GM10847 (cell line): ENCODE results near the gene PNLIPRP2.

Source experiments
- POLR2A ChIP-seq: IDR thresholded peaks from 2 replicates; pipeline ENCODE4 v1.6.1; 2011; ENCODE audit not compliant: insufficient read length; ENCODE audit errors: extremely low read depth

PNLIPRP2 gene

DNA sequence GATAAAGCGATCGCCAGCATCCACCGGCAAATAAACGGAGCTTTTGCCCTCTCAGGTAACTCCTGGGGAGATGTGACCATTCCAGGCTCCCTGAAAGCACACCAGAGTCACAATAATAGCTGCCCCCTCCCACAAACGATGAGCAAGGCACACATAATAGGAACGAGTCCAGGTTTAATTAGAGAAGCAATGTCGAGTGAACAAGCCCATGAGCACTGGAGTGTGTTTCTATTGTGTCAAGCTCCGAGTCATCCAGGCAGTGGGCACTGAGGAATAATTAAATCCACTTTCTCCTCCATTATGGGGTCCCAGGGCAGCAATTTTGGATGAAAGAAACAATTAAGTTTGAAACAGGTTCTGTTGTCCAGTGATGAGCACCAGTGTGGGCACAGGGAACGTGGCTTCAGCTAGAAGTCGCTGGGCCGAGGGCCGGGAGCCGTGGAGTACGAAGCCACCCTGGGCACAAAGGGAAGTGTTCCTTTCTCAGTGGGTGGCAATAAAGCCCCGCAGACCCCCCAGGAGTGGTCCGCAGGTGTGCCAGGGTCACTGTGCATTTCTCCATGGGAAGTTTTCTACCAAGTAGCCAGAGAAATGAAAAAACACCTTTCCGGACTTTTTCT lies 12.0 kb downstream of the PNLIPRP2 start:
- no peak for TF ChIP-seq POLR2A

DNA sequence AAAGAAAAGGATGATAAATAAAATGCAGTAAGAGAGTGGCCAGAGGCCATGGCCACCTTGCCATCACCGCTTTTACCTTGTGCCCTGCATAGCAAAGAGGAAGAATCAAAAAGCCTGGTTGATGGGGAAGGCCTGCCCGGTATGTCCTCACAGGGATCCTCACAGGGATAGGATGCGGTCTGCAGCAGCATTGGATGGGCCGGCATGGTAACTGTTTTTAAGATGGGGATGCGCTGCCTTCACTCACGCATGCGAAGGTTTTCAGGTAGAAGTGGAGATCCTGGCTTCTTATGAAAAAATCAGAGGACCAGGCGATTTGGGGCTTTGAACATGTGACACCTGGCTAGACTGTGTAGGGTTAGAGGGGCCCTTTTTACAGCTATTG lies 12.5 kb downstream of the PNLIPRP2 start:
- TF ChIP-seq POLR2A = no peak

DNA sequence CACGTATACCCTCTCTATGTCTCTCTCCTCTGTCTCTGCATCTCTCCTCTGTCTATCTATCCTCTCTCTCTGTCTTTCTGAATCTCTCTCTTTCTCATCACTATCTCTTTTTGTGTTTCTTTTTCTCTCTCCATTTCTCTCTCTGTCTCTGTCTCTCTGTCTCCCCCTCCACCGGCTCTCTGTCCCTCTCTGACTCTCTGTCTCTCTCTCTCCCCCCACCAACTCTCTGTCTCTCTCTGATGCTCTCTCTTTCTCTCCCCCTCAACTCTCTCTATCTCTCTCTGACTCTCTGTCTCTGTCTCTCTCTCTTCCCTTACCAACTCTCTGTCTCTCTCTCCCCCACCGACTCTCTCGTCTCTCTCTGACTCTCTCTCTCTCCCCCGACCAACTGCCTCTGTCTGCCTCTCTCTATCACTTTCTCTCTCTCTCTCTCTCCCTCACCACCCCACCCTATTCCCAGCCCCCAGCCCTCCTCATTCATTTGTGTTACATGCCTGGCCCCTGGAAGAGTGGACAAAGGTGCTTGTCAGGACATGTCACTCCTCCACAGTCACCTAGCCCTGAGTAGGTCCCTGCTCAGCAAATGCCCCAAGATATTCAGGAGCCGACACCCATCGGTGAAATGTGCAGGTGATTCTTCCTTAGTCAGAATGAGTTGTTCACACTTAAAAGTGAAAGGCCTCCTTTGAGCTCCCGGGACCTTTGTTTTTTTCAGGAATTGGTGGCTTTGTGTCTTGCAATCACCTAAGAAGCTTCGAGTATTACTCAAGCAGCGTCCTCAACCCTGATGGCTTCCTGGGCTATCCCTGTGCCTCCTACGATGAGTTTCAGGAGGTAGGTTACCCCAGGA lies 13.6 kb downstream of the PNLIPRP2 start:
- no peak for TF ChIP-seq POLR2A

DNA sequence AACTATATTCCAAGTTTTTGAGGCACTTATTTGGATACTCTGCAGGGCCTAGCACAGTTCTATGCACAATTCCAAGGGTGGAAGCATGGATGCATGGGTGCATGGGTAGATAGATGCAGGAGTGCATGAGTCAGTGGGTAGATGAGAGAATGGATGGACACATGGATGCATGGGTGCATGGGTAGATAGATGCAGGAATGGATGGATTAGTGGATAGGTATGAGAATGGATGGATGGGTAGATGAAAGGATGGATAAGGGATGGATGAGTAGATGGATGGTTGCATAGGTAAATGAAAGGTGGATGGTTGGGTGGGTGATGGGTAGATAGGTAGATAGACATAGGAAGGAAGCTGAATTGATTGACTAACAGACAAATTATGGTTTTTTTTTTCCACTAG lies 15.6 kb downstream of the PNLIPRP2 start:
- TF ChIP-seq POLR2A = no peak

DNA sequence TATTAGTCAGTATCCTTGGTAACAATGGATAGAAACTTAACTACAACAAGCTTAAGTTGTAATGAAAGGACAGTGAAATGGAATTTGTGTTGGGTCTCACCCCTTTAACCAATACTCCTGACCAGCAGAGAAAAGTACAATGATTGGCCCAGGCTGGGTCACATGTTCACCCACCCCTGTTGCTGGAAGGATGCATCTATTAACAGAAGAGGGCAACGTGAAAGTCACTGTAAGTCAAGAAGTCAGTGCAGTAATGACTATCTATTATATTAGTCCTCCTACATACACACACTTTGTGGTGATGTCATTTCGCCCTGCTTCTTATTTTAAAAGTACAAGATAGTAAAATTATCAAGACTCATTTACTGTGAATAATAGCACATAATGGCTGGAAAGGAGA lies 16.2 kb downstream of the PNLIPRP2 start:
- no peak for TF ChIP-seq POLR2A

DNA sequence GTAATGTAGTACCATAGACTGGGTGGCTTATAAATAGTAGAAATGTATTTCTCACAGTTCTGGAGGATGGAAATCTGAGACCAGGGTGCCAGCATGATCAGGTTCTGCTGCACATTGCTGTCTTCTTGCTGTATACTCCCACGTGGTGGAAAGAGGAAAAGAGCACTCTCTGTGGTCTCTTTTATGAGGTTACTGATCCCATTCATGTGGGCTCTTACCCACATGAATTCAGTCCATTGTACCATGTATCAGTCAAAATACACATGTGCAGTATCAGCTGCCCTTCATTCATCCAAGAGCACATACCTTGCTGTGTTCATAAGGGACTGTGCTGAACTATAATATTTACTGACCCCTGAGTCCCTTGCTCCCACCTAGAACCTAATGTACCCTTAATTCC lies 17.1 kb downstream of the PNLIPRP2 start:
- TF ChIP-seq POLR2A = no peak

DNA sequence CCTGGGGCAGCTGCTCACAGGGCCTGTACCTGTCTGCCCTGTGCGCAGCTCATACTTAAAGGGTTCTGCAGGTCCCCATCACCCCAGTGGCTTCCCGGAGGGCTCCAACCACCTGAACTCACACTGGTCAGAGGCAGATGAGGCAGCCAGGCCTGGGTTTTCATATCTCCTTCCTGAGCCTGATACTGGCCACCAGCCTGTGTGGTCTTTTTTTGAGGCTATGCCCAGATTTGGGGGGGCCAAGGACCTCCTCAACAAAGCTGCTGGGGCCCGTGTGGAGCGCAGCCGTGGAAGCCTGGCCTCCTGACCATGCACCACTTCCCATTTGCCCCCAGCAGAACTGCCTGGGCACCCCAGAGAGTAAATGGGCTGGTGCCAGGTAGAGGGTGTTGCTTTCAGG lies 25.7 kb downstream of the PNLIPRP2 start:
- no peak for TF ChIP-seq POLR2A

DNA sequence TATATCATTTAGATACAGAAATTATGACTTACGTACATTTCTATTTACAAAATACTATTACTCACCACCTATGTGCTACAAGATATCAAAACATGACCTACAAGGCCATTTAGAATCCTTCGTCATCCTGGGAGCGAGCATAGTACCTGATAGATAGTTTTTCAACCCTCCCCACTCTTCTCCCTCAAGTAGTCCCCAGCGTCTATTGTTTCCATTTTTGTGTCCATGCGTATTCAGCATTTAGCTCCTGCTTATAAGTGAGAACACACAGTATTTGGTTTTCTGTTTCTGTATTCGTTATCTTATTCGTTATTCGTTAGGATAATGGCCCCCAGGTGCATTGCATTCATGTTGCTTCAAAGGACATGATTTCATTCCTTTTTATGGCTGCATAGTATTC lies 28.1 kb downstream of the PNLIPRP2 start:
- TF ChIP-seq POLR2A = no peak

DNA sequence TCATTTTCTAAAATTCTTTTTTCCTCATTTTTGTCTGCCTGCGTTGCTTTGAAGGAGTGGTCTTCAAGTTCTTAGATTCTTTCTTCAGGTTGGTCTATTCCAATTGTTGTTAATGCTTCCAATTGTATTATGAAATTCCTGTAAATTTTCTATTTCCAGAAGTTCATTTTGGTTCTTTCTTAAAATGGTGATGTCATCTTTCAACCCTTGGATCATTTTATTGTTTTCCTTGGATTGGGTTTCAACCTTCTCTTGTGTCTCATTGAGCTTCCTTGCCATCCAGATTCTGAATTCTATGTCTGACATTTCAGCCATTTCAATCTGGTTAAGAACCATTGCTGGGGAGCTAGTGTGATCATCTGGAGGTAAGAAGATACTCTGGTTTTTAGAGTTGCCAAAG lies 33.1 kb downstream of the PNLIPRP2 start:
- TF ChIP-seq POLR2A = no peak

DNA sequence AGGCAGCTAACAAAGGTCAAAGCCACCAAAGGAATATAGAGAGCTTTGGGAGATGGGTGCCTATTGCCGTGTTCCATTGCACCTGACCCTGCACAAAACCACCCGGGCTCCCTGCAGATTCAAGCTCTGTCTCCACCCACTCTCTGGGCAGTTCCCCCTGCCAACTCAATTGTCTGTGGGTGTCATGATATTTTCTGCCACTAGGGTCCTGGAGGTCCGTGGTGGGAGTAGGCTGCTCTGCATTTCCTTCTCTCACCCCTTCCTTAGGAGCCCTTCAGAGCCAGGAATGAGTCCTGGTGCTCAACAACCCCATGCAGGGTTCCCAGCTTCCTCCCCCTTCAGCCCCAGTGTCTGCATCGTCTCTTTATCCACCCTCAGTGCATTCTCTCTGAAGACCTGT lies 34.1 kb downstream of the PNLIPRP2 start:
- no peak for TF ChIP-seq POLR2A

DNA sequence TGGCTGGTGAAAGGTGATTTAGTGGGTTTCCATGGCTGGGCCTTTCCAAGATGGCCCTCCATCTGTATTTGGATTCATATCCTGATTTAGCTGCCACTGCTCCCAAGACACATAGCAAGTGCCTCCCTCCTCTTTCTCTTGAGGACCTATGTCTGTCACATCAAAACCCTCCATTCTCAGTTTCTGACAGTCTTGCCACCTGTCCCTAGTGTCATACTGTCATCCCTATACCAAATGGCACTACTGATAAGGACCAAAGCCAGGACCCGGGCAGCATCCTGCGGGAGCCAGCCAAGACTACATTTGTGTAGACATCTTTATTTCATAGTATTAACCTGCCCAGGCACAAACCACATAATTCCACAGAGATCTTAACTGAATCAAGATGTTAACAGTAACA lies 34.8 kb downstream of the PNLIPRP2 start:
- no peak for TF ChIP-seq POLR2A

DNA sequence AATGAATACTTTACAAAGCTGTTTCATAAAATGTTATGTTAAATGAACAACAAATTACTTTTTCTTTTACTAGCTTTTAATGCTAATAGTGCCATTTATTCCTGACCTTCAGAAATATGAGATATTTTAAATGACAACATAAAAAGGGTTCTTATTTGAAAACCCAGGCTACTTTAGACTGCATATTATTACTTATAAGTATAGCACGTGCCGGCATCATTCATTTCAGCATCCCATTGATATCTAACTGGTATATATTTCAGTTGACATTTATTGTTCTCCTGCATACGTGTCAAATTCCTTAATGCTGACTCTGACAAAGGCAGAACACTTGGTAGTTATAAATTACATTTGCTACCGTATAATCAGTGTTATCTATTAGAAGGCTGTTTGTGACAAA lies 35.3 kb downstream of the PNLIPRP2 start:
- no peak for TF ChIP-seq POLR2A

DNA sequence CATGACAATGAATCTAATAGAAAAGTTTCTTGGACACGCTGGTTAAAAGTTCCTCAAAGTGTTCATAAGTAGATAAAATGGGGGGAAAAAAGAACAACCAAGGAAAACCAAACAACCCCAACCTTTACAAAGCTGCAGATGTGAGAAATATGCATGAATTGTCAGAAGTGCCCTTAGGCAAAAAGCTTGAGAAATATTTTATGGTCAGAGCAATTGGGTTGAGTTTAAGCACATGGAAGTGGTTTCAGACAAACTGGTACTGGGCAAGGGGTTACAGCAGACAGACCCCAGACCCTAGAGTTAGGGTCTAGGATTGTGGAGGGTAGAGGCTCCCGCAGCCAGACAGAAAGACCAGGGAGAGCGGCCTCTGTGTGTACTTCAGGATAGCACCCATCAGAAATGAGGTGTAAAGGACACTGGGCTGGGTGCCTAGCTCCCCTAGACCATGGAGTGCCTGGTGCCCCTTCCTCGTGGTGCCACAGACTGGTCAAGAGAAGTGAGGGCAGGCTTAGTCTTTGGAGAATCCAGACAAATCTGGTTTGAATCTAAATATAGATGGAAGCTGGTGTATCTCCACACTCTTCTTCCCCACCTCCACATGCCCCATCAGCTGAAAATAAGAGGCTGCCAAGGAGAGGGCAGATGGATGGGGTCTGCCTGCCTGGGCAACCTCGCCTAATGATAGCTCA lies 37.3 kb downstream of the PNLIPRP2 start:
- no peak for TF ChIP-seq POLR2A

DNA sequence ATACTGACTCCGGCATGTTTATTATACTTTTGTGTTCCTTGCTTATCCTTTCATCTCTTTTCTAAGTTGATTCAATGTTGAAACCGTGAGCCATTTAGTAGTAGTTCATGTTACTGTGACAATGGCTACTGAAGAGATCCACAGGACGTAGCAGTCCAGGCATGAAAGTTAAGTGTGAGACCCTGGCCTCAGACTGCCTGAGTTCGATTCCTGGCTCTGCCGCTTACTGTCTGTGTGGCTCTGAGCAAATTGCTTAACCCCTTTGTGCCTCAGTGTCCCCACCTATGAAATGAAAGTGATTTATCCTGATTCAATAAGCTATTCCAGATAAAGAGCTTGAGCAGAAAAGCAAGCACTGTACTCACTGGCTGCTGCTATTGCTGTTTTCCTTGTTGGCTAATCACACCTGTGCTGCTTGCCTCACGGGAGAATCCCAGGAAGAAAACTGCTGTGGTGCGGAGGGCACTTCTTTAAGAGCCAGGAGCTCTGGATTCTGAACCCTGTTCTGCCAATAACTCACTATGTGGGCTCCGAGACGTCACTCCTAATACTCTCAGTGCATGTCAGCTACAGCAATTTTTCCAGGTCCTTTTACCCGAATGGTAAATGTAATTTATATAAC lies 38.4 kb downstream of the PNLIPRP2 start:
- no peak for TF ChIP-seq POLR2A

DNA sequence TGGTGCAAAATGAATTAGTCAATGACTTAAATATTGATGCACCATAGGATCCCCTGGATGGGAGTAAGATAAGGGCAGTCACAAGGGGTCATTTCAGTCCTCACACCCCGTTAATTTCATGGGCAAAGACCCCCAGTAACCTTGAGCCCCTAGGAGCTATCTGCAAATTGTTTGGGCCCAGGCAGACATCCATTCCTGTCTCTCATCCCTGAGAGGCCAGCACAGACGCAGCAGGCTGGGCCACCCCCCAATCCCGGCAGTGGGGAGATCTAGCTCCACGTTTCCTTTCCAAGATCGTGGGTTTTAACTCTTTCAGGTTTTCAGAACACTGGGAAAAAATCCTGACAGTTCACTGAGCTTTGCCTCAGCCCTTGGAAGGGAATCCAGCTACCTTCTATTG lies 40.1 kb downstream of the PNLIPRP2 start:
- TF ChIP-seq POLR2A = no peak

DNA sequence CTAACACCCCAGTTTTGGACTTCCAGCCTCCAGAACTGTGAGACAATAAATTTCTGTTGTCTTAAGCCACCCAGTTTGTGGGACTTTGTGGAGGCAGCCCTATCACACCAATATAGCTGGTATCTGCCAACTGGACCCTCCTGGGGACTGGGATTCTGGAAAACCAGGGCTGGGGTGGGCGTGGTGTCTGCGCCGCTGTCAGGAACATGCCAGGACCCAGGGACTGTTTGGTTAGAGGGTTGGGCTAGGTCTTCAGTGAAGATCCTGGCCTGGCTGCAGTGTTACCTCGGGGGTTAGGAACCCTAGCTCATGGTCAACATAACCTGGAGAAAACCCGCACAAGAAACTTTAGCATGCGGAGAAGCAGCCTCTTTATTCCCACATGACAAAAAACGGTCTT lies 42.6 kb downstream of the PNLIPRP2 start:
- TF ChIP-seq POLR2A = no peak
